Measurements from ENCODE around the gene SNX24. TPM values are rescaled to one million over a fixed set of nuclear protein-coding genes. Genes with fewer than 3 reads are reported as not detected.
A peak's percentile ranks its signal among the peaks of the same experiment; 100 is the strongest.

Gene SNX24
- total RNA-seq, 1 experiment from 2014 or later, result 13.9 TPM

DNA sequence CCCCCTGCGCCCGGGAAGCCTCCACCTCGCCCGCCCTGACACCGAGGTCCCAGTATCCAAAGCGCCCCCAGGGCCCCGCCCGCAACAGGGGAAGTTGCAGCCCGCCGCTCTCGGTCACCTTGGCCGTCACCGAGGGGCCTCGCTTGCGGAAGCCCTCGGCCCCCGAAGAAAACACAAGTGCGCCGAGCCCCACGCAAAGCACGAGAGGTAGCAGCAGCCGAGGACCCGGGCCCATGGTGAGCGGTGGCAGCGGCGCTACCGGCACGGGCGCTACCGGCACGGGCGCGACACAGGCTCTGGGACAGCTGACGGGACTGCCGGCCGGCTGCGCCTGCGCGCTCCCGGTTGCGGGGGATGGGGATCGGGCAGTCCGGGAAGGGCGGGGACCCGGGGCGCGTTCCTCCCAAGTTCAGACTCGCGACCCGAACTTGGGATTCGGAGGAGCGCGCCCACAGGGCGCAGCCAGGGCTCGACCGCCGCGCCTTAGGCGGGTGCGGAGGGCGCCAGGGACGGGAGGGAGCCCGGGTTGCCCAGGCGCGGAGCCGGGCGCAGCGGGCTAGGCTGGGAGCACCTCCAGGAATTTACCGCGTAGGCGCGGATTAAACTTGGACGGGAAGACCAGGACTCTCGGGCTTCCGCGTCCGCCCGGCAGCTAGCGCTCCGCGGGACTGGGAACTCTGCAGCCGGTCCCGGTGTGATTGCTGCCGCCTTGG is 191.1 kb downstream of the SNX24 start, which contains the start of gene PPIC:
Gene PPIC, minus strand, starts transcription at position 335 of the 713 bp plus-strand sequence. Its CDS starts 100 bp downstream, at position 235.
- Histone ChIP-seq H3K9ac (ENCODE audit: extremely low read depth, insufficient read length, low read length) (peak within 1 kb of the TSS; percentile 12), H4K20me1 (ENCODE audit: control insufficient read depth, insufficient read depth, insufficient read length) (no peaks in the 10 kb centered on the region), H2AK5ac (ENCODE audit: insufficient read length, low read length) (no peak within 1 kb of the TSS), H3K23me2 (ENCODE audit: insufficient read length, low read depth, low read length, poor library complexity, severe bottlenecking) (peaks cover 14% of the 10 kb centered on the region), H4K8ac (replicated peaks; ENCODE audit: insufficient read length, low read depth, low read length) (no peak within 1 kb of the TSS), H3K79me1 (ENCODE audit: insufficient read depth, low read depth, low read length, poor library complexity, severe bottlenecking) (no peaks in the 10 kb centered on the region), H2BK5ac (ENCODE audit: insufficient read length, low read length) (no peak within 1 kb of the TSS), H3K4me1 (ENCODE audit: insufficient read depth, low read length) (no peaks in the 10 kb centered on the region), H3K56ac (ENCODE audit: insufficient read length, low read depth, low read length) (no peak within 1 kb of the TSS), H4K5ac (ENCODE audit: insufficient read length, low read depth, low read length) (no peak within 1 kb of the TSS), H3K23ac (ENCODE audit: insufficient read length, low read depth, low read length) (no peak within 1 kb of the TSS), H3K9me3 (ENCODE audit: control insufficient read depth, low read depth, low read length) (no peaks in the 10 kb centered on the region), H3K4ac (ENCODE audit: low read depth, low read length) (no peak within 1 kb of the TSS), H2BK15ac (ENCODE audit: low read depth, low read length) (no peak within 1 kb of the TSS), H3K79me2 (ENCODE audit: insufficient read depth, low read length) (no peaks in the 10 kb centered on the region), H2BK120ac (ENCODE audit: low read depth, low read length, poor library complexity, severe bottlenecking) (no peak within 1 kb of the TSS), H2BK12ac (ENCODE audit: insufficient read length, low read depth, low read length) (no peak within 1 kb of the TSS), H2BK20ac (ENCODE audit: low read depth, low read length, poor library complexity, severe bottlenecking) (no peak within 1 kb of the TSS), H3K14ac (ENCODE audit: insufficient read depth, low read length) (no peak within 1 kb of the TSS), H3K4me2 (ENCODE audit: insufficient read depth, insufficient read length, low read length) (peak within 1 kb of the TSS; percentile 74), H4K91ac (ENCODE audit: insufficient read length, low read depth, low read length) (no peak within 1 kb of the TSS), H3K18ac (ENCODE audit: insufficient read length, low read depth, low read length) (no peak within 1 kb of the TSS), H2AFZ (ENCODE audit: low read length) (peak within 1 kb of the TSS; percentile 32), H3K27me3 (ENCODE audit: insufficient read depth, low read length) (no peaks in the 10 kb centered on the region; the same call in 1 of the 2 replicates), H3T11ph (ENCODE audit: low read length) (no peak within 1 kb of the TSS), H3K27ac (ENCODE audit: insufficient read length, low read depth, low read length) (no peak within 1 kb of the TSS)
- H3K4me3 Mint-ChIP-seq, result peak within 1 kb of the TSS; percentile 82 to 90
- peaks cover 18 to 20% of the 10 kb centered on the region in 2 experiments for H3K4me1 Mint-ChIP-seq
- peaks cover 51% of the 10 kb centered on the region for H3K27me3 Mint-ChIP-seq (ENCODE audit: low read depth)
- WGBS (ENCODE audit: extremely low coverage, insufficient read length, low lambda C conversion rate), result no CpG with 5 or more reads among the region's 84 CpGs
- H3K27ac Mint-ChIP-seq, result no peak within 1 kb of the TSS
- DNase-seq, result peak; percentile 86
- TF ChIP-seq, protein P1, sequence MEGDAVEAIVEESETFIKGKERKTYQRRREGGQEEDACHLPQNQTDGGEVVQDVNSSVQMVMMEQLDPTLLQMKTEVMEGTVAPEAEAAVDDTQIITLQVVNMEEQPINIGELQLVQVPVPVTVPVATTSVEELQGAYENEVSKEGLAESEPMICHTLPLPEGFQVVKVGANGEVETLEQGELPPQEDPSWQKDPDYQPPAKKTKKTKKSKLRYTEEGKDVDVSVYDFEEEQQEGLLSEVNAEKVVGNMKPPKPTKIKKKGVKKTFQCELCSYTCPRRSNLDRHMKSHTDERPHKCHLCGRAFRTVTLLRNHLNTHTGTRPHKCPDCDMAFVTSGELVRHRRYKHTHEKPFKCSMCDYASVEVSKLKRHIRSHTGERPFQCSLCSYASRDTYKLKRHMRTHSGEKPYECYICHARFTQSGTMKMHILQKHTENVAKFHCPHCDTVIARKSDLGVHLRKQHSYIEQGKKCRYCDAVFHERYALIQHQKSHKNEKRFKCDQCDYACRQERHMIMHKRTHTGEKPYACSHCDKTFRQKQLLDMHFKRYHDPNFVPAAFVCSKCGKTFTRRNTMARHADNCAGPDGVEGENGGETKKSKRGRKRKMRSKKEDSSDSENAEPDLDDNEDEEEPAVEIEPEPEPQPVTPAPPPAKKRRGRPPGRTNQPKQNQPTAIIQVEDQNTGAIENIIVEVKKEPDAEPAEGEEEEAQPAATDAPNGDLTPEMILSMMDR (conservative IDR thresholded peaks at IDR 0.05), result no peak
- H3K36me3 Mint-ChIP-seq (ENCODE audit: insufficient read depth in 1 of 3, low read depth in 3 of 3), result no peaks in the 10 kb centered on the region
- no peaks in the 10 kb centered on the region for H3K9me3 Mint-ChIP-seq
